ENCODE results near the gene RBBP9.
"Not testable (repeated sequence)": the region's sequence is repeated elsewhere in the genome, so short reads cannot be mapped to it uniquely, and the experiment has no call there.

RBBP9 gene

DNA sequence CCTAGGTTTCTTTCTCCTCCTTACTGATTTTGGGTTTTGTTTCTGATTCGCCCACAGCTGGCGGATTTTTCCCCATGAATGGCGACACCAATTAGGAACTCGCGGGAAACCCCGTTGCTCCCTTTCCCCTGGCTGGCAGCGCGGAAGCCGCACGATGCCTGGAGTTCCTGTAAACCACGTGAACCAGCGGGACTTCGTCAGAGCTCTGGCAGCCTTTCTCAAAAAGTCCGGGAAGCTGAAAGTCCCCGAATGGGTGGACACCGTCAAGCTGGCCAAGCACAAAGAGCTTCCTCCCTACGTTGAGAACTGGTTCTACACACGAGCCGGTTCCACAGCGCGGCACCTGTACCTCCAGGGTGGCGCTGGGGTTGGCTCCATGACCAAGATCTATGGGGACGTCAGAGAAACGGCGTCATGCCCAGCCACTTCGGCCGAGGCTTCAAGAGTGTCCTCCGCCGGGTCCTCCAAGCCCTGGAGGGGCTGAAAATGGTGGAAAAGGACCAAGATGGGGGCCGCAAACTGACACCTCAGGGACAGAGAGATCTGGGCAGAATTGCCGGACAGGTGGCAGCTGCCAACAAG is 7.5 kb upstream of the RBBP9 start:
- DNase-seq (ENCODE audit: low read depth in 3 of 3): no peak

DNA sequence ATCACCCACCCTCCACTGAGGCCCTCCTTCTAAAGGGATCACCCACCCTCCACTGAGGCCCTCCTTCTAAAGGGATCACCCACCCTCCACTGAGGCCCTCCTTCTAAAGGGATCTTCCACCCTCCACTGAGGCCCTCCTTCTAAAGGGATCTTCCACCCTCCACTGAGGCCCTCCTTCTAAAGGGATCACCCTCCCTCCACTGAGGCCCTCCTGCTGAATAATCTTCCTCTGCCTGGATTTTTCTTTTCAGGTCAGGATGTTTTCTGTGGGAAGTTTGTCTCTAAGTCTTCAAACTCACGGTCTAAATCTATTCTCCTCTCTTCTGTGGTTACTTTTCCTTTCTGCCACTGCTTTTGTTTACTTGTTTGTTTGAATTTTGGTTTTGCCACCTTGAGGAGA is 4.6 kb upstream of the RBBP9 start:
- not testable (repeated sequence) for DNase-seq (ENCODE audit: low read depth in 3 of 3)

DNA sequence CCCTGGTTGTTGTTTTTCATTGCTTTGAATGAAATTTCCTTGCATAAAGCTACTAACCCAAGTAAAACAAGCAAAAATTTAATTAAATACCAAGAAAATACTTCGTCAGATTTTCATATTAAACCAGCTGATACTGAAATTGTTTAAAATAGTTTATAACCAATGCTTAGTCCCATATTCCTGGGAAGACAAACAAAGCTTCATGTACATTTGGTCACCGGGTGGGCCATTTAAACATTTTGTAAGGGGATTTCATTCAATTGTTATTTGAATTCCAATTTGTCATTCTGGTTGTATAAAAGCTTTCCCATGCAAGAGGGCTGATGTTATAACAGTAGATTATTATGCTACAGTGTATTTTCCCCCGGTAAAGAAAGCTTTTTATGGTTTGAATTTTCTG is 578 bp upstream of the RBBP9 start:
- no peak for DNase-seq (ENCODE audit: low read depth in 3 of 3)

DNA sequence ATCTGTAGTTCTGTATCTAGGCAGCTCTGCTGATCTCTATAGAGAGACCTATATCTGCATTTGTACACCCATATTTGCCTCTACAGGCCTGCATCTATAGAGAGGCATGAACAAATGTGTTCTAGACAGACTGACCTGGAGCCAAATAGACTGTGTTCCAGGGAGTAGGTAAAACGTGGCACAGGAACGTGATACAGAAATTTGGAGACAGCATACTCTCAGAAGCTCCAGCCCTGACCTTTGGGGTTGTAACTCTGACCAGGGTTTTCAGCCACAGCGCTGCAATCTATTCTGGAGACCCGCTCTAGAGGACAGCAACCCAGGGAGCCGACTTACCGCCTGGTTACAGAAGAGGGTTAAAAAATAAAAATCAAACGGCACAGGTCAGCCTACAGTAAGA is 983 bp downstream of the RBBP9 start:
- no peak for DNase-seq (ENCODE audit: low read depth in 3 of 3)

DNA sequence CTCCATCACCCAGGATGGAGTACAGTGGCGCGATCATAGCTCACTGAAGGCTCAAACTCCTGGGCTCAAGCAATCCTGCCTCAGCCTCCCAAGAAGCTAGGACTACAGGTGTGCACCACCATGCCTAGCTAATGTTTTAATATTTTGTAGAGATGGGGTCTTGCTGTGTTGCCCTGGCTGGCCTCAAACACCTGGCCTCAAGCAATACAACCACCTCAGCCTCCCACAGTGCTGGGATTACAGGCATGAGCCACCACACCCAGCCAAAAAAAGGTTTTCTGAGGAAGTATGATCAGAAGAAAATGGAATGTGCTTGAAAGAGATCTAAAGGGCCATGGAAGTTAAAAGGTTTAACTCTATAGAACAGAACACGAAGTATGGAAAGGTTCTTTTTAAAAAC is 8.7 kb downstream of the RBBP9 start:
- DNase-seq (ENCODE audit: low read depth in 3 of 3): no peak

DNA sequence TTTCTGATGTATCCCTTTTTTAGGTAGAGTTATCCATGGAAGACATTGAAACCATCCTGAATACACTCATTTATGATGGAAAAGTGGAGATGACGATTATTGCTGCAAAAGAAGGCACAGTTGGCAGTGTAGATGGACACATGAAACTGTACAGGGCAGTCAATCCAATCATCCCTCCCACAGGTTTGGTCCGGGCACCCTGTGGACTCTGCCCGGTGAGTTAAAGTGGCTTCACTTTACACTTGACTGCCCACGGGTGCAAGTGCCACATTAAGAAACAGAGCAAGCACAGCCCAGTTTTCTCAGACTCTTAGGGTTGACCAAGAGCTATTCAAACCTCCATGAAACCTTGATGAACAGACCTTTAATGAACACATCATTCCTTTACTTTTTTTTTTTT is 15.4 kb downstream of the RBBP9 start:
- DNase-seq (ENCODE audit: low read depth in 3 of 3): no peak

DNA sequence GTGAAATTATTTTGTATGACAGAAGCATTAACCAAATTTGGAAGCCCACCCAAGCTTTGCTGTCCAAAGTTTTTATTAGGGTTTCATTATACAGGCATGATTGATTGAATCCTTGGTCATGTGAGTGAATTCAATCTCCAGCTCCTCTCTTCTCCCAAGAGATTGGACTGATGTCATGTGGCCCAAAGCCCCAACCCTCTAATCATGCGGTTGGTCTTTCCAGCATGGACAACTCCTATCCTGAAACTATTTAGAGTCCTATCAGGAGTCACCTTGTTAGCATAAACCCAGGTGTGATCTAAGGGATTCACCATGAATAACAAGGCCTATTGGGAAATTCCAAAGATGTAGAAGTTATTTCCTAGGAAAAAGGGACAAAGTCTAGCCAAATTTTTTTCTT is 19.2 kb downstream of the RBBP9 start:
- DNase-seq (ENCODE audit: low read depth in 3 of 3): no peak

DNA sequence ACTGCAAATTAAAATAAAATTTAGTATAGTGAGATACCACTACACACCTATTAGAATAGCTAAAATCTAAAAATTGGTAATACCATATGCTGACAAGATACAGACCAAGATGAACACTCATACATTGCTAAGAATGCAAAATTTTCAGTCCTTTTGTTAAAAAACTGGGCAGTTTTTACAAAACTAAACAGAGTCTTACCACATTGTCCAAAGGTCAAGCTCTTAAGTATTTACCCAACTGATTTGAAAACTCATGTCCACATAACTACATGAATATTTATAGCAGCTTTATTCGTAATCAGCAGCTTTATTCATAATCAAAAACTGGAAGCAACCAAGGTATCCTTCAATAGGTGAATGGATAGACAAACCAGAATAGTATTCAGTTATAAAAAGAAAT is 19.8 kb downstream of the RBBP9 start:
- no peak for DNase-seq (ENCODE audit: low read depth in 3 of 3)

DNA sequence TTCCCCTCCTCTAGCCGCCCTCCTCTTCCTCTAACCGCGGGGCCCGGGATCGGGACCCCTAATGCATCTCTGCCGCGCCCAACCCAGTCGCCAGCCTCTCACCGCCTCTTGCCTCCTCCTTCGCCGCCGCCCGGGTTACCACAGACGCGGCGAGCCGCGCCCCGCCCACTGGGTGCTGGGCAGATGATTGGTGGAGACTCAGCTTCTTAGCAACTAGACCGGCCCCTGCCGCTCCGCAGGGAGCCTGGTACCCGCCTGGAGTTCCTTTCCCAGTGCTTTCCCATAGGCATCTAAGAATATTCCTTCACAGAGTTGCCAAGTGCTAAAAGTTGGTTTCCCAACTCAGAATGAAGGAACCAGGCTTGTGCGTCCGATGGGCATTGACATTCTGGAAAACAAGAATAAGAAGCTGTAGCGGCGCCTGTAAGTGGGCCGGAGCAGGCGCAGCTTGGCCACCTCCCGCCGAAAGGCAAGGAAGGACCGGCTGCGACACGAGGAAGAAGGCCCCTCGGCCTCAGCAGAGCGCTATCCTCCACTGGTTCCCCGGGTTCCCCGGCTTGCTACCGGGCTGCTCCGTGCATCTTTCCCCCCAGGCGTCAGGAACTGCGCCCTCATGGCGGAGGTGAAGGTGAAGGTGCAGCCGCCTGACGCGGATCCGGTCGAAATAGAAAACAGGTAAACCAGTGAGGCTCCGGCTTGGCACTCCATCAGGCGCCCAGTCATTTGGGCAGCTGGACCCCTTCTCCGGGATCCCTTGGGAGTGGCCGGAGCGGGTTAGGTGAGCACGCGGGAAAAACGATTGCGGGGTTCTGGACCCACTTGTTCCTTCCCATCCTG is 29.9 kb downstream of the RBBP9 start, which contains the start of the genes DZANK1 and POLR3F:
Gene DZANK1, minus strand, starts transcription at position 137 of the 837 bp plus-strand sequence. CDS start 1,672 bp downstream, outside the sequence.
Gene POLR3F, plus strand, starts transcription at position 497 of the 837 bp plus-strand sequence. Its CDS starts 117 bp downstream, at position 614.
- DNase-seq (ENCODE audit: low read depth in 3 of 3): peak; percentile 85 to 89 (median 88)

DNA sequence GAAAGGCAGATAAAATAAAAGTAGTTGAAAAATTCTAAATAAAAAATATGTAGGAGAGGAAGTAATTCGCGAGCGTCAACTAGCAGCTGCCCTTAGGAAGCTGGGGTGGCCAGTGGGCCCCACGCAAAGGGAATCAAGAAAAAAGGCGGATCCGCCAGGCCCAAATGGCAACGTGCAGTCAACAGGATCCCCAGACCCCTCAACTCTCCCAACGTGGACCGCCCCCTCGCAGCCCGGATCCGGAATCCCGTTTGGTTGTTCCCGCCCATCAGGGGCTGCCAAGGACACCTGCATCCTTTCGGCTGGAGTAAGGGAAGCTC is 30.5 kb downstream of the RBBP9 start:
- no peak for DNase-seq (ENCODE audit: low read depth in 3 of 3)

DNA sequence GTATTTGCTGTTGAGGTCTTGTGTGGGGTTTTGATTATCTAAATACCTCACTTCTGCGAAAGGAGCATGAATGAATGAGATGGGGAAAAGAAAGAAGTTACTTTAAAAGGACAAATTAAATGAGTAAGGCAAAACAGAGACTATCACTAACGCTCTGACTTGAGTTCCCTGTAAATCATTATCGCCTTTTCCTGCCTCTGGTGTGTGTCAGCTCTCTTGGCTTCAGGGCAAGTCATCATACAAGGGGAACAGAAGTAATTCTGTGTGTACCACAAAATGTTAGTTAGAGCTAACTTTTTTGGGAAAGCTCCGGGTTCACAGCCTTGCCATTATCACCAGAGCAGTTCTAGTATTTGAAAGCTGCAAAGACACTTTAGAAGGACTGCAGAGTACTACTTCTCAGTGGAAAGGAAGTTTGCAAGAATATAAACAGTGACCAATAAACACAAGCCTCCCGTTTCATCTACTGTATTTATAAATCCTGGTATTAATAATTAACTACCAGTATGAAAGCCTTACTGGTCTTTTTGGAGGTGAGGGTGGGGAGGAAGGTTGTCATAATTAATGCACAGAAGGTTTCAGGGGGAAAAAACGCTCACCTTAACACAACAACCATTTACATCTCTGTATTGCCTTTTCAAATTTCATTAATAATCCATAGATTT is 31.4 kb downstream of the RBBP9 start:
- DNase-seq (ENCODE audit: low read depth in 3 of 3): no peak

DNA sequence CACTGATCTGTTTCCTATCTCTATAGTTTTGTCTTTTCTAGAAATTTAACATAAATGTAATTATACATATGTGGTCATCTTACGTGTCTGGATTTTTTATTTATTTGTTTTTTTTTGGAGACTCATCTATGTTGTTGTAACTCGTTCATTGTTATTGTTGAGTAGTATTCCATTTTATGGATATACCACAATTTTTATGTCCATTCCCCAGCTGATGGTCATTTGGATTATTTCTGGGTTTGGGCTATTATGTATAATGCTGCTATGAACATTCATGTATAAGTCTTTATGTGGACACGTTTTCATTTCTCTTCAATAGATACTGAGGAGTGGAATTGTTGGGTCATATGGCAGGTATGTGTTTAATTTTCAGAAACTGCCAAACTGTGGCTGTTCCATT is 40.4 kb downstream of the RBBP9 start:
- no peak for DNase-seq (ENCODE audit: low read depth in 3 of 3)

DNA sequence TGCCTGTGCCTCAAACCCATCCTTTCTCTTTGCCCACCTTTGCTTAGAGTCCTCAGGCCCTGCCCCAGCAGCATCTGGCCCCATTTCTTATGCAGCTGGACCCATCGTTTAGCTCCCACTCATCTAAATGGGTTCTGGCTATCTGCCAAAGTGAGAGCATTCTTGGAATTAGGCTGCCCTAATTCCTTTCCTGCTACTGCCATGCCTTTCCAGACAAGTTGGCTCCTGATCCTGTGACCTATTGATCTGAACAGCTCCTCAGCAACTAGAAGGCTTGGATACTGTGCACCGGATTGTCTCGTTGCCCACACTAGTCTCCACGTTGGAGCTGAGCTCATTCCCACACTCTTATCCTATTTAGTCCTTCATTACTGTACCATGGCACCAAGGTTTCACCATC is 53.1 kb downstream of the RBBP9 start:
- DNase-seq (ENCODE audit: low read depth in 3 of 3): no peak

DNA sequence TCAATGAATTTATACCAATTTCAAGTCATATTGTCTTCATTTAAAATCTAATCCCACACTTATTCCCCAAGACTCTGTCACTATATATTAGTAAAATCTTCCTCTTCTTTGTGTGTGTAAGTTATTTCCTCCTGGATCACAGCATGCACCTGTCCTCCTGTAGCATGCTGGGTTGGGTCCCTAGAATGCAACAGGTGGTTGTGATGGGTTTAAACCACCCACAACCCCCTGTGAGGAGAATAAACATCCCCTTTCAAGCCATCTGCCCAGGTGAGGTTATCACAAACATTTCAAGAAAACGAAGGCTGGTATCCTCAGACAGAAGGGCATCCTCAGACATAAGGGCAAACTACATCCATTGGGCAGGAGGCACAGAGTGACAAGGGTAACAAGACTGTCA is 56.6 kb downstream of the RBBP9 start:
- DNase-seq (ENCODE audit: low read depth in 3 of 3): no peak

DNA sequence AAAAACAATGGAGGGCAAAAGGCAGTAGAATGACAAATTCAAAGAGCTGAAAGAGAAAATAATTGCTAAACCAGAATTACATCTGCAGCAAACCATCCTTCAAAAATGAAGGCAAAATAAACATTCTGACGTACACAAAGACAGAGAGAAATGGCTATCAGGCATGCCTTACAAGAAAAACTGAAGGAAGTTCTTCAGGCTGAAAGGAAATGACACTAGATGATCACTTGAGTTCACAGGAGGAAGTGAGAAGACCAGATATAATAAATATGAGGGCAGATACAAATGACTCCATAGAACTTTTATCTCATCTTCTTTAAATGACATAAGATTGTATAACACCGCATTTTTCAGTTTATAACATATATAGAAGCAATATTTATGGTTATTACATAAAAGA is 60.2 kb downstream of the RBBP9 start:
- no peak for DNase-seq (ENCODE audit: low read depth in 3 of 3)
